Endothelial cell of umbilical vein (primary cell): ENCODE measurements around the gene TES.

Source experiments
- EZH2 ChIP-seq: IDR thresholded peaks from 2 replicates; pipeline ENCODE4 v1.6.1; 2012; ENCODE audit warnings: borderline replicate concordance, low read depth, mild to moderate bottlenecking, moderate library complexity, low read length, inconsistent platforms; ENCODE audit not compliant: severe bottlenecking
- POLR2A ChIP-seq: IDR thresholded peaks from 2 replicates; pipeline ENCODE4 v1.6.1; 2012; ENCODE audit warnings: low read depth, mild to moderate bottlenecking, control low read depth, low read length
- POLR2AphosphoS5 ChIP-seq: IDR thresholded peaks from 2 replicates; pipeline ENCODE4 v1.6.1; 2012; ENCODE audit warnings: low read depth, mild to moderate bottlenecking, control low read depth, low read length, moderate library complexity; ENCODE audit not compliant: insufficient read depth
- TF ChIP-seq, protein P1 (sequence below), 2 donors: IDR thresholded peaks; 1 replicate in 1 of 2; 2 replicates in 1 of 2; pipeline ENCODE4 v1.5.1; 2011; ENCODE audit warnings: low read length in 2 of 2, mild to moderate bottlenecking in 2 of 2, moderate library complexity in 2 of 2, control low read depth in 1 of 2, inconsistent platforms in 1 of 2, low read depth in 1 of 2; ENCODE audit not compliant: insufficient read depth in 1 of 2; ENCODE audit errors: extremely low read depth in 1 of 2

DNA sequence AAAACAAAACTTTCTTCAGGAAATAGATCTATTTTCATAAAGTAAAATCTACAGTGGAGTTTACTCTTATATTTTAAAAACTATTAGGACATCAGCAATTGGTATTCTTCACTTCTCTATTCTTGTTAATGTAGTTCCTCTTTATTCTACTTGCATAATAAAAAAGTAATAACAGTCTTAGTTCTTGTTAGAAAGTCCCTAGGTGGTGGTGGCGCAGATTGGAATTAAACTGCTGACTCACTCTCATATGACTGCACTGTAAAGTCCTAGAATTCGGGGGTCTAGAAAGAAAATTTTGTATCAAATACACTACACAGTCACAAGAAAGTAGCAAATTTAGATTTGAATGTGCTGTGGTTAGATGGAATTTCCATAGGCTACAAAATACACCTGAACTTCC lies 44.6 kb upstream of the TES start:
- no peak for TF ChIP-seq POLR2AphosphoS5
- TF ChIP-seq, protein P1, sequence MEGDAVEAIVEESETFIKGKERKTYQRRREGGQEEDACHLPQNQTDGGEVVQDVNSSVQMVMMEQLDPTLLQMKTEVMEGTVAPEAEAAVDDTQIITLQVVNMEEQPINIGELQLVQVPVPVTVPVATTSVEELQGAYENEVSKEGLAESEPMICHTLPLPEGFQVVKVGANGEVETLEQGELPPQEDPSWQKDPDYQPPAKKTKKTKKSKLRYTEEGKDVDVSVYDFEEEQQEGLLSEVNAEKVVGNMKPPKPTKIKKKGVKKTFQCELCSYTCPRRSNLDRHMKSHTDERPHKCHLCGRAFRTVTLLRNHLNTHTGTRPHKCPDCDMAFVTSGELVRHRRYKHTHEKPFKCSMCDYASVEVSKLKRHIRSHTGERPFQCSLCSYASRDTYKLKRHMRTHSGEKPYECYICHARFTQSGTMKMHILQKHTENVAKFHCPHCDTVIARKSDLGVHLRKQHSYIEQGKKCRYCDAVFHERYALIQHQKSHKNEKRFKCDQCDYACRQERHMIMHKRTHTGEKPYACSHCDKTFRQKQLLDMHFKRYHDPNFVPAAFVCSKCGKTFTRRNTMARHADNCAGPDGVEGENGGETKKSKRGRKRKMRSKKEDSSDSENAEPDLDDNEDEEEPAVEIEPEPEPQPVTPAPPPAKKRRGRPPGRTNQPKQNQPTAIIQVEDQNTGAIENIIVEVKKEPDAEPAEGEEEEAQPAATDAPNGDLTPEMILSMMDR (IDR thresholded peaks at IDR 0.05; ENCODE audit: extremely low read depth in 1 of 2, insufficient read depth in 1 of 2, low read depth in 1 of 2, low read length in 2 of 2) = no peak
- no peak for TF ChIP-seq EZH2
- TF ChIP-seq POLR2A = no peak
